ENCODE data around the gene CSMD2.
"Not testable (repeated sequence)": the region's sequence is repeated elsewhere in the genome, so short reads cannot be mapped to it uniquely, and the experiment has no call there.

The CSMD2 gene

GRCh38 chr1:34050709-34051485 is 114.1 kb downstream of the CSMD2 start:
- no peak for DNase-seq

- no peak for DNase-seq
Measured at GRCh38 chr1:34049994-34050393, 115.0 kb downstream of the CSMD2 start.

GRCh38 chr1:34049477-34049876 is 115.6 kb downstream of the CSMD2 start:
- no peak for DNase-seq

- DNase-seq = no peak
Measured at GRCh38 chr1:34037856-34038255, 127.2 kb downstream of the CSMD2 start.

- no peak for DNase-seq
Measured at GRCh38 chr1:34037109-34037508, 127.9 kb downstream of the CSMD2 start.

- DNase-seq = no peak
Measured at GRCh38 chr1:34034036-34034435, 131.0 kb downstream of the CSMD2 start.

GRCh38 chr1:34029954-34030353 is 135.1 kb downstream of the CSMD2 start:
- no peak for DNase-seq

- DNase-seq = no peak
Measured at GRCh38 chr1:34029515-34029914, 135.5 kb downstream of the CSMD2 start.

- DNase-seq = no peak
Measured at GRCh38 chr1:34028381-34029055, 136.5 kb downstream of the CSMD2 start.

- DNase-seq = no peak
Measured at GRCh38 chr1:34025675-34026074, 139.4 kb downstream of the CSMD2 start.

- no peak for DNase-seq
Measured at GRCh38 chr1:34024485-34024884, 140.5 kb downstream of the CSMD2 start.

- no peak for DNase-seq
Measured at GRCh38 chr1:34019741-34020552, 145.1 kb downstream of the CSMD2 start.

- no peak for DNase-seq
Measured at GRCh38 chr1:34018285-34018684, 146.7 kb downstream of the CSMD2 start.

- not testable (repeated sequence) for DNase-seq
Measured at GRCh38 chr1:34016281-34016680, 148.7 kb downstream of the CSMD2 start.

GRCh38 chr1:34013958-34014737 is 150.9 kb downstream of the CSMD2 start:
- no peak for DNase-seq

GRCh38 chr1:34013136-34013535 is 151.9 kb downstream of the CSMD2 start:
- no peak for DNase-seq

- DNase-seq = no peak
Measured at GRCh38 chr1:34009340-34009985, 155.6 kb downstream of the CSMD2 start.

GRCh38 chr1:34007760-34008159 is 157.3 kb downstream of the CSMD2 start:
- no peak for DNase-seq

- DNase-seq = no peak
Measured at GRCh38 chr1:34005309-34005708, 159.7 kb downstream of the CSMD2 start.

- DNase-seq = no peak
Measured at GRCh38 chr1:34002810-34003209, 162.2 kb downstream of the CSMD2 start.

- DNase-seq = no peak
Measured at GRCh38 chr1:33997127-33998036, 167.6 kb downstream of the CSMD2 start.
